Measurements from ENCODE around the gene PSEN2.
"Not testable (repeated sequence)": the region's sequence is repeated elsewhere in the genome, so short reads cannot be mapped to it uniquely, and the experiment has no call there.

The PSEN2 gene

GRCh38 chr1:226916497-226916896, 46.1 kb downstream of the PSEN2 start:
- no peak for DNase-seq (ENCODE audit: low spot score)
- no peak for FAIRE-seq

DNA sequence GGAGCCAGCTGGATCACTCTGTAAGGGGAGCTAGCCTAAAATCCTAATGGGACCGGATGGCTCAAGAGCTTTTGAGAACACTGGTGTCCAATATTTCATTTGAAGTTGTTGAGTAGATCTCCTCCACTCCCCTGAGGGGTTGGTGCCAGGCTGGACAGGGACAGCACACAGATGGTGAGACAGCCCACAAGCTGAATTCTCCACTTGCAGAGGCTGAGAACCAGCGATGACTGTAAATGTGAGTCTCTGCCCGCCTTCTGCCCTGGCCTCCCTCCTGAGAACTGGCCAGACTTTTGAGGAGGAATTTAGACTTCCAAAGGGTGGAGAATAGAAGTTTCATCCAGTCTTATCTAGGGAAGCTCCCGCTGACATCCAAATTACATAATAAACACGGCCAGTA, 49.2 kb downstream of the PSEN2 start:
- no peak for DNase-seq (ENCODE audit: low spot score)
- no peak for FAIRE-seq

GRCh38 chr1:226919995-226920394, 49.6 kb downstream of the PSEN2 start:
- DNase-seq (ENCODE audit: low spot score) (no peak), FAIRE-seq (no peak)

- DNase-seq (ENCODE audit: low spot score) (no peak), FAIRE-seq (no peak)
These were observed 50.1 kb downstream of the PSEN2 start for GRCh38 chr1:226920446-226920894.

DNA sequence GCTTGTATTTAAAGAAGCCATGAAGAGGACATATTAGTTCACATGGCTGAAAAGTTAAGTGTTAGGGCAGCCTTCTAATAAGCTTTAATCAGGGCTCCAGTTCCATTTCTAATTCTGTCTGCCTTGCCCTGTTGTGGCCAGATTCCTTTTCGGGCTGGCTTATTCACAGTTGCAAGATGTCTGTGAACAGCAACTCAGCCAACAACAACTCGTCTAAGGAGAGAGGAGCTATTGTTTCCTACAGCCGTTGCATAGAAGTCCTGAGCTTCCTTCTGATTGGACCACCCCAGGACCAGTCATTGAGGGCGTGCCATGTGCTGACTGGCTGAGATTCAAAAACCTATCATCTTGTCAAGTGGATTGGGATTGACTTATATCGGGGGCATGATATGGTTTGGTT, 51.1 kb downstream of the PSEN2 start:
- DNase-seq (ENCODE audit: low spot score) (no peak), FAIRE-seq (no peak)

DNA sequence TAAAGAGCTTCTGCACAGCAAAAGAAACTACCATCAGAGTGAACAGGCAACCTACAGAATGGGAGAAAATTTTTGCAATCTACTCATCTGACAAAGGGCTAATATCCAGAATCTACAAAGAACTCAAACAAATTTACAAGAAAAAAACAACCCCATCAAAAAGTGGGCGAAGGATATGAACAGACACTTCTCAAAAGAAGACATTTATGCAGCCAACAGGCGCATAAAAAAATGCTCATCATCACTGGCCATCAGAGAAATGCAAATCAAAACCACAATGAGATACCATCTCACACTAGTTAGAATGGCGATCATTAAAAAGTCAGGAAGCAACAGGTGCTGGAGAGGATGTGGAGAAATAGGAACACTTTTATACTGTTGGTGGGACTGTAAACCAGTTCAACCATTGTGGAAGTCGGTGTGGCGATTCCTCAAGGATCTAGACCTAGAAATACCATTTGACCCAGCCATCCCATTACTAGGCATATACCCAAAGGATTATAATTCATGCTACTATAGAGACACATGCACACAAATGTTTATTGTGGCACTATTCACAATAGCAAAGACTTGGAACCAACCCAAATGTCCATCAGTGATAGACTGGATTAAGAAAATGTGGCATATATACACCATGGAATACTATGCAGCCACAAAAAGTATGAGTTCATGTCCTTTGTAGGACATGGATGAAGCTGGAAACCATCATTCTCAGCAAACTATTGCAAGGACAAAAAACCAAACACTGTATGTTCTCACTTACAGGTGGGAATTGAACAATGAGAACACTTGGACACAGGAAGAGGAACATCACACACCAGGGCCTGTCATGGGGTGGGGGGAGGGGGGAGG, 59.1 kb downstream of the PSEN2 start:
- not testable (repeated sequence) for FAIRE-seq; DNase-seq (ENCODE audit: low spot score)

DNA sequence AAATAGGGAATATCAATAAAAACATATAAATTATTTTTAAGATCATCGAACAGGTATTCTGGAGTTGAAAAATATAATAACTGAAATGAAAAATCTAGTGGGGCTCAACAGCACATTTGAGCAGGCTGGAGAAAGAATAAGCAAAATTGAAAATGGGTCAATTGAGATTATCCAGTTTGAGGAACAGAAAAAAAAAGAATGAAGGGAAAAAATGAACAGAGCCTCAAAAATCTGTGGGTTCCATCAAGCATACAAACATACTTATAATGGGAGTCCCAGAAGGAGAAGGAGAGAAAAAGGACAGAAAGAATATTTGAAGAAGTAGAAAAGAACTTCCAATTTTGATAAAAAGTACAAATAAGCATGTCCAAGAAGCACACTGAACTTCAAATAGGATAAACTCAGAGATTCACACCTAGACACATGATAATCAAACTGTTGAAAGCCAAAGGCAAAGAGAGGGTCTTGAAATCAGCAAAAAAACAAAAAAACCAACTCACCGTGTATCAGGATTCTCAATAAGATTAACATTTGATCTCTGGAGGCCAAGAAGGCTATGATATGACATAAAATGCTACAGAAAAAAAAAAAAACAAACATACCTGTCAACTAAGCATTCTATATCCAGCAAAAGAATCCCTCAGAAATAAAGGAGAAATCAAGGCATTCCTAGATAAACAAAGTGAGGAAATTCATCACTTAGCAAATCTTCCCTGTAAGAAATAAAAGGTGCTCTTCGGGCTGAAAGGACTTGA, 64.2 kb downstream of the PSEN2 start:
- FAIRE-seq, result no peak
- no peak for DNase-seq (ENCODE audit: low spot score)

DNA sequence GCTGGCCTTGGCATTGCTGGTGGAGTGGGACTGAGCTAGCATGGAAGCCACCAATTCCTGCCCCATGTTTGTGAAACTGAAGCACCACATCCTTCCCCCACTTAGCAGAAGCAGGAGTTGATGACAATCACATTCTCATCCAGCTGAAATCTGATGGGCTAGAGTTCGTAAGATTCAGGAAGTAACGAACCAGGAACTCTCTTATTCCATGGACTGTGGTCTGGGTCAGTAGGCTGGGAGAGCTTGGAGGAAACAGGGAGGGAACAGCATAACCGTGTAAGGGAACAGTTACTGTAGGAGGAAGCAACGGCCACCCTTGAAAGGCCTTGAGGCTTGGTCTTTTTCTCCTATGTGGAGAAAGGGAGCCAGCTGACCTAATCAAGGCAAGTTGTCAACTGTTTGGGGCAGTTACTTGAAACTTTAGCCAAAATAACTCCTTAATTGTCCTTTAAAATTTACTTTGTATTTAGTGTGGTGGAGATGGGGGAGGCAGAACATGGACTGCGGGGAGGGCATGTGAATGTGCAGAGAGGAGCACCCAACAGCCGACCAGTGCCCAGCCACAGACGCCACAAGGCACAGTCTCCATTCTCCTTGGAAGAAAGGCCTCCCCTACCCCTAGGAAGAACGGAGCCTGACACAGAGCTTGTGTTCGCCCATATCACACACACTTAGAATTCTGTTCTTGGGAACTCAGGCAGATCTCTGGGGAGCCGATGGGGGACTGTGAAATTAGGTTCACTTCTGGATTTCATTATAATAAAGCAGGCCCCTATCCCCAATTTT, 67.7 kb downstream of the PSEN2 start:
- no peak for DNase-seq (ENCODE audit: low spot score)
- FAIRE-seq, result no peak

DNA sequence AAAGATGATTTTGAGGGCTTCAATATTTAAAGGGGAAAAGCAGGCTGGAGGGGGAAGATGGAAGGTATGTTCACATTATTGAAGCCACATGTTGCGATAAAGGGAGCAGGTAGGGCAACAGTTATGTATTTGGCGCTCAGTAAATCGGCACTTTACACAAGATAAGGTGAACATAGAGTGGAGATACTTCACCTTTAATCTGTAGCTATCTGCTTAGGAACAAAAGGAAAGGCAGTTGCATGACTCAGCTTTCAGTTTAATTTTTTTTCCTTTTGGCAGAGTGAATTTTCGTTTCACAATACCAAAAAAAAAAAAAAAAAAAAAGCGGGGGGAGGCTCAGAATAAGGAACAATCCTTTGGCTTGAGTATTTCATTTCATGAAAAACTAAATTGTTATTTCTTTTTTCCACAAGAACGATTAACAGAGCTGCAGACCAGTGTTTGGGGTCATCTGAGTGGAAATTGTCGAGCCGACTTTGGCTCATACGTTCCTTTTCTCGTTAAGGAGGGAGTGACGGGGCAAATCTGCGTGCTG, 68.6 kb downstream of the PSEN2 start:
- FAIRE-seq, result peak; percentile 58
- DNase-seq (ENCODE audit: low spot score), result peak; percentile 16

DNA sequence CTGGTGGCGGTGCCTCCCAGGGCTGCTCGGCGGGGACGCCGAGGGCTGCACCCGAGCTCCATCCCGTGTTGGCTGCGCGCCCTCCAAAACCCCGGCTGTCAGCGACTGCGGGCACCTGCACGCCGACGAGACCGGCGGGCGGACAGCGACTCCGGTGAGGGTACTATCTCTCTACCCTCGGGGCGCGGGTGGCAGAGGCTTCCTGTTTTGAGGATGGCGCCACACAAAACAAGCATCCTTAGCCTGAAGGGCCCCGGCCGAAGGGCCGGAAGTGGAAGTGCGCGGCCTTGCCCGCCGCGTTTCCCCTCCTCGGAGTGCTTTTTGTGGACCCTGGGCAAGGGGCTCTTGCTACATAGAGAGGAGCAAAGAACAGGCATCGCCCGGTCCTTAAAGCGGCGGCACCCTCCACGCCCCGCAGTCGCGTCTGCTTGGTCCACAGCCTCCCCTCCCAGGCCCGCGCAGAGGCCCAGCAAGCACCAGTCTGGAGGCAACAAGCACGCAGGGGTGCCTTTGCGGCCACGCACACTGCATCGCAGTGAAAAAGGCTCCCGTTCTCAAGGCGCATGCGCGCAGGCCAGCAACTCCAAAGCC, 69.1 kb downstream of the PSEN2 start:
- DNase-seq (ENCODE audit: low spot score) (peak; percentile 33), FAIRE-seq (no peak)

GRCh38 chr1:226940029-226940805, 69.8 kb downstream of the PSEN2 start, which contains the start of gene COQ8A:
TSS of gene COQ8A (plus strand) at chr1:226940294. CDS start at chr1:226961386, 21,092 bp downstream.
- FAIRE-seq (peak; percentile 90), DNase-seq (ENCODE audit: low spot score) (peak; percentile 100)

GRCh38 chr1:226940806-226941067, 70.3 kb downstream of the PSEN2 start:
- no peak for FAIRE-seq

DNA sequence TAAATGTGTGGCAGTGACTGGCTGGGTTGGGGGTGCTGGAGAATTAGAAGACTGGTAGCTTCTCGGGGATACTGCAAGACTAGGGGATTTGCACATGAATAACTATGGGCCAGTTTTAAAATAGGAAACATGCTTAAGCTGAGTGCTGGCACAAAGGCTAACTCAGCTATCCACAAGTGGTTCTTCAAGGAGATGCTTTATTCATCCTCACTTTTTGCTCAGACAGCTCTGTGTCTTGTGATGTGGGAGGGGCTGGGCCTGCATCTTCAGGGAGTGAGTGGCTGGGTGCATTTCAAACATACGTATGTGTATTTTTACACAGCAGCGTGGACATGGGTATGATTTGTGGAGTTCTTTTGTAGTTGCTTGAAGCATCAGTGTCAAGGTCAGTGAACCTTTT, 72.0 kb downstream of the PSEN2 start:
- no peak for DNase-seq (ENCODE audit: low spot score)
- FAIRE-seq, result no peak

More at GRCh38 chr1:226940806-226941067, 70.3 kb downstream of the PSEN2 start:
- no peak for DNase-seq (ENCODE audit: low spot score)

DNA sequence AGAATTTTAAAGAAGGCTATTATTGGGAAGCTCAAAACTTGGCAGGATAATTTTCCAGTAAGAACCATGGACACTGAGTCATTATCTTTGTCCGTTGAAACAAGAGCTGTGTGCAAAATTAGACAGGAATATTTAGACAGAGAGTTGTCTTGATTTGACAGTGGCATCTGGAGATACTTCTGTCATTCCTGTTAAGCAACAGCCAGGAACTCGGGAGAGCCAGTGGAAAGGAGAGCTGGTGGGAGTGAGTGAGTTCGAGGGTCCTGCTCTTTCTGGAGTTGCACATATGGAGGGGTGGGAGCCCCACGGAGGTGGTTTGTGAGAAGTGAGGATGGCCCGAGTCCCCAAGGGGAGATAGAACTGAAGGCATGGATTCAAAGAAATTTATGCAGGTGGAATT, 72.7 kb downstream of the PSEN2 start:
- no peak for FAIRE-seq
- no peak for DNase-seq (ENCODE audit: low spot score)

- no peak for DNase-seq (ENCODE audit: low spot score)
- FAIRE-seq, result no peak
These were observed 73.5 kb downstream of the PSEN2 start for GRCh38 chr1:226943927-226944326.

DNA sequence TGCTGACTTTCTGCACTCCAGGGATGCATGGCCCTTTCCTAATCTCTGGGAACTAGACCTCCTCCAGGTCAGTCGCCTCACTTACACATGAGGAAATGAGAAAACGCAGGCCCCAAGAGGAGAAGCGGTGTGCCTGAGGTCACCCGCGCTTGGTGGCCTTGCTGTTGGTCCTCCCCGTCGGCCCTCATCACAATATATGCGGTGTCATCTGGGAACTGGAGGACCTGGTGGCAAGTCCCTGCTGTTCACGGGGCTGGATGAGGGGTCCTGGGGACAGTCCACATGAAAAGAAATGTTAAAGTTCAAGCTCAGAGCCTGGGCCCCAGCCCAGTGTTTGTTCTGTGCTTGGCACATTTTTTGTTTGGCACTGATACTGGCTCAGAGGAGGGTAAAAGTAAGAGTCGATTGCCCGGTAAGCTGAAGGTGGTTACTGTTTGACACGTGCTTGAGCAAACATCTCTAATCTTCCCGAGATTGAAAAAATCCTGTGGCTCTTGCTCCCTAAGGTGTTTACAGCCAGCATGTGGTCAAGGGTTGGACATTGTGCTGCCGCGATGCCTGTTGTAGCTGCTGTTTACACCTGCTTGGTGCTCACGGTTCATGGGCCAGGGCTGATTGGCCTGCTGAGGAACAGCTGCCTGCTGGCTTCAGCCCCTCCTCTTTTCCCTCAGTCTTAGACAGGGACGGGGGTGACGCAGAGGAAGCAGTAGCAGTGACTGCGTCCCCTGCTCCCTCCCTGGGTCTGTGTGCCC, 74.9 kb downstream of the PSEN2 start:
- DNase-seq (ENCODE audit: low spot score), result no peak
- no peak for FAIRE-seq
